HepG2 (cell line): ENCODE measurements around the gene PARP16. TPM values are rescaled to one million over a fixed set of nuclear protein-coding genes. Genes with fewer than 3 reads are reported as not detected.

ENCODE experiments used
- FOXP4 ChIP-seq: sonication (generic); formaldehyde crosslinking; IDR thresholded peaks from 2 replicates; pipeline ENCODE4 v1.4.0; 2020; ENCODE audit warnings: missing genetic modification reagents
- GMEB1 ChIP-seq: sonication (generic); formaldehyde crosslinking; IDR thresholded peaks from 2 replicates; pipeline ENCODE4 v1.5.1; 2020; ENCODE audit warnings: missing genetic modification reagents, mild to moderate bottlenecking, borderline replicate concordance
- PAX8 ChIP-seq: sonication (generic); formaldehyde crosslinking; IDR thresholded peaks from 2 replicates; pipeline ENCODE4 v1.8.0; 2022; ENCODE audit warnings: mild to moderate bottlenecking, missing genetic modification reagents, borderline replicate concordance
- RAD21 ChIP-seq: fragments of 450-650 bp; formaldehyde crosslinking; IDR thresholded peaks from 2 replicates; pipeline ENCODE4 v1.5.0; 2020; ENCODE audit warnings: mild to moderate bottlenecking
- THAP8 ChIP-seq: sonication (generic); formaldehyde crosslinking; IDR thresholded peaks from 2 replicates; pipeline ENCODE4 v1.5.1; 2020; ENCODE audit warnings: missing genetic modification reagents, mild to moderate bottlenecking, borderline replicate concordance
- TRAFD1 ChIP-seq: sonication (generic); formaldehyde crosslinking; IDR thresholded peaks from 2 replicates; pipeline ENCODE4 v1.5.1; 2020; ENCODE audit warnings: missing genetic modification reagents, mild to moderate bottlenecking, borderline replicate concordance
- ZFP91 ChIP-seq: sonication (generic); formaldehyde crosslinking; IDR thresholded peaks from 2 replicates; pipeline ENCODE4 v1.9.0; 2022; ENCODE audit warnings: missing genetic modification reagents, mild to moderate bottlenecking, borderline replicate concordance
- ZNF232 ChIP-seq: sonication (generic); formaldehyde crosslinking; IDR thresholded peaks from 2 replicates; pipeline ENCODE4 v1.4.0; 2020; ENCODE audit warnings: missing genetic modification reagents, borderline replicate concordance
- ZNF572 ChIP-seq: sonication (generic); formaldehyde crosslinking; IDR thresholded peaks from 2 replicates; pipeline ENCODE4 v1.5.1; 2020; ENCODE audit warnings: mild to moderate bottlenecking, missing genetic modification reagents
- ZNF609 ChIP-seq: sonication (generic); formaldehyde crosslinking; IDR thresholded peaks from 2 replicates; pipeline ENCODE4 v1.4.0; 2020; ENCODE audit warnings: mild to moderate bottlenecking, missing genetic modification reagents, borderline replicate concordance
- ZNF704 ChIP-seq: sonication (generic); formaldehyde crosslinking; IDR thresholded peaks from 2 replicates; pipeline ENCODE4 v1.8.1; 2023; ENCODE audit warnings: mild to moderate bottlenecking, inconsistent platforms, moderate library complexity, missing genetic modification reagents, borderline replicate concordance
- polyA plus RNA-seq, 8 experiments: library from polyadenylated mRNA; depleted of rRNA in 3 of 8; stranded (reverse) in 7 of 8; unstranded in 1 of 8; fragments of >200 nt; fragmentation: Illumina TruSeq in 4 of 8; extraction: Trizol in 4 of 8; gene quantifications; 2 replicates each; pipeline versions ENCODE4 v1.2.1 to v1.2.3, GENCODE V29; 2011 to 2016; ENCODE audit warnings: low read depth in 4 of 8, missing spikeins in 1 of 8, mixed read lengths in 1 of 8; ENCODE audit not compliant: insufficient read depth in 1 of 8
- total RNA-seq, 5 experiments: library from RNA; depleted of rRNA; stranded (reverse); fragments of >200 nt; fragmentation: Illumina TruSeq; extraction: Trizol; gene quantifications; 2 replicates each; pipeline ENCODE4 v1.2.3, GENCODE V29; 2016; ENCODE audit warnings: low read depth in 1 of 5

PARP16 gene
- total and polyA plus RNA-seq, 2 of the 13 experiments (the other 11 are each of a cell fraction or from before 2014, with no cell fraction given): 6.8 to 7.6 TPM

- TF ChIP-seq ZNF609 (CRISPR knock-in tag) (peak; percentile 33; the same call in 1 of the 2 replicates), ZNF232 (CRISPR knock-in tag) (peak; percentile 83; the same call in 1 of the 2 replicates), ZNF572 (CRISPR knock-in tag) (peak; percentile 90; the same call in 1 of the 2 replicates), ZFP91 (CRISPR knock-in tag) (peak; percentile 79; the same call in 1 of the 2 replicates), RAD21 (peak; percentile 37; the same call in 1 of the 2 replicates), PAX8 (CRISPR knock-in tag) (peak; percentile 90; the same call in 1 of the 2 replicates), THAP8 (CRISPR knock-in tag) (0 out of 2 replicates have a peak, but pooled peaks have one; percentile 79), FOXP4 (CRISPR knock-in tag) (0 out of 2 replicates have a peak, but pooled peaks have one; percentile 30), GMEB1 (CRISPR knock-in tag) (peak; percentile 65; the same call in 1 of the 2 replicates), TRAFD1 (CRISPR knock-in tag) (0 out of 2 replicates have a peak, but pooled peaks have one; percentile 30), ZNF704 (CRISPR knock-in tag) (peak; percentile 96)
Measured at GRCh38 chr15:65286069-65286703, 497 bp downstream of the PARP16 start (continued).
